Endodermal cell (in vitro differentiated cells): Measurements from ENCODE around the gene PRR12. TPM values are rescaled to one million over a fixed set of nuclear protein-coding genes. Genes with fewer than 3 reads are reported as not detected.

Experiments used
- DNase-seq: peaks from one replicate; pipeline ENCODE4 v3.0.0-alpha.2; 2017
- H3K27ac ChIP-seq: 2 replicates; pipeline ENCODE4 v1.5.1; 2013; ENCODE audit warnings: mild to moderate bottlenecking, low read depth, low read length, moderate library complexity
- H3K27me3 ChIP-seq: 2 replicates; pipeline ENCODE4 v1.6.1; 2013; ENCODE audit warnings: mild to moderate bottlenecking, low read length, moderate library complexity; ENCODE audit not compliant: insufficient read depth, control insufficient read depth, poor library complexity, severe bottlenecking
- H3K36me3 ChIP-seq: 2 replicates; pipeline ENCODE4 v1.7.0; 2013; ENCODE audit warnings: mild to moderate bottlenecking, low read length, moderate library complexity; ENCODE audit not compliant: control insufficient read depth, insufficient read depth
- H3K4me1 ChIP-seq: one replicate; pipeline ENCODE4 v1.7.0; 2013; ENCODE audit warnings: low read length; ENCODE audit not compliant: control insufficient read depth, insufficient read depth
- H3K4me3 ChIP-seq: 2 replicates; pipeline ENCODE4 v1.5.1; 2013; ENCODE audit warnings: mild to moderate bottlenecking, low read length, moderate library complexity
- H3K9ac ChIP-seq: 2 replicates; pipeline ENCODE4 v1.6.1; 2013; ENCODE audit warnings: mild to moderate bottlenecking, low read length, moderate library complexity; ENCODE audit not compliant: poor library complexity, severe bottlenecking; ENCODE audit errors: extremely low read depth
- H3K9me3 ChIP-seq: 2 replicates; pipeline ENCODE4 v1.6.1; 2013; ENCODE audit warnings: mild to moderate bottlenecking, low read length, moderate library complexity; ENCODE audit not compliant: control insufficient read depth
- H3K27ac Mint-ChIP-seq: 2 replicates; pipeline ENCODE4 v1.8.0; 2020; ENCODE audit warnings: mixed read lengths
- H3K27me3 Mint-ChIP-seq: 2 replicates; pipeline ENCODE4 v1.8.0; 2021; ENCODE audit warnings: mild to moderate bottlenecking, mixed read lengths; ENCODE audit not compliant: insufficient read depth
- H3K36me3 Mint-ChIP-seq: 2 replicates; pipeline ENCODE4 v1.8.0; 2020; ENCODE audit warnings: low read depth, mixed read lengths
- H3K4me1 Mint-ChIP-seq: 2 replicates; pipeline ENCODE4 v1.8.0; 2020; ENCODE audit warnings: mixed read lengths
- H3K4me3 Mint-ChIP-seq: 2 replicates; pipeline ENCODE4 v1.8.0; 2020; ENCODE audit warnings: mild to moderate bottlenecking, moderate library complexity, mixed read lengths
- H3K9me3 Mint-ChIP-seq: 2 replicates; pipeline ENCODE4 v1.8.0; 2020; ENCODE audit warnings: mild to moderate bottlenecking, mixed read lengths
- CTCF ChIP-seq: fragments of 200-600 bp; sonication (generic); conservative IDR thresholded peaks from 2 replicates; pipeline ENCODE4 v1.5.0; 2021; ENCODE audit warnings: antibody characterized with exemption, mild to moderate bottlenecking
- WGBS, 2 experiments: methylation state at CpG; one replicate each; pipeline versions ENCODE4 v1.1.5 to v1.1.7; 2013; ENCODE audit warnings: missing lambda C conversion rate in 2 of 2, mixed read lengths in 1 of 2; ENCODE audit not compliant: insufficient coverage in 1 of 2, insufficient read length in 1 of 2; 5-methylcytosine and 5-hydroxymethylcytosine counted together
- total RNA-seq, 2 donors: library from RNA; stranded (reverse); fragmentation: NEBNext Ultra II Directional in 1 of 2; extraction: Animal tissue kit (Norgen Biotek cat#: 25700) in 1 of 2; gene quantifications; 2 replicates in 1 of 2; 3 replicates in 1 of 2; pipeline ENCODE4 v1.2.1, GENCODE V29; 2021

Gene PRR12
- total RNA-seq, 2 donors from 2014 or later: 67.6 to 69.6 TPM

- H3K9me3 ChIP-seq: no peaks in the 10 kb centered on the region
- Mint-ChIP-seq H3K4me3 (no peak overlapping the region), H3K27me3 (no peaks in the 10 kb centered on the region), H3K36me3 (peaks cover 11% of the 10 kb centered on the region), H3K27ac (no peak overlapping the region), H3K9me3 (no peaks in the 10 kb centered on the region), H3K4me1 (peaks cover 14% of the 10 kb centered on the region)
- no peak for TF ChIP-seq CTCF
- no peaks in the 10 kb centered on the region for H3K27me3 ChIP-seq
- no peaks in the 10 kb centered on the region for H3K4me1 ChIP-seq
- no peak overlapping the region for H3K4me3 ChIP-seq
- no peak for DNase-seq
- peaks cover 10% of the 10 kb centered on the region for H3K36me3 ChIP-seq
- no peak overlapping the region for H3K27ac ChIP-seq
- WGBS, 2 experiments: 71 to 97% methylated on average over 4 to 5 of the region's 5 CpGs
- H3K9ac ChIP-seq: no peak overlapping the region
Observed at GRCh38 chr19:49589502-49589905, 1.5 kb upstream of the PRR12 start.

- Histone ChIP-seq H3K9me3 (no peaks in the 10 kb centered on the region), H3K36me3 (peaks cover 14% of the 10 kb centered on the region), H3K27ac (peak overlapping the region; percentile 71), H3K27me3 (no peaks in the 10 kb centered on the region), H3K4me1 (no peaks in the 10 kb centered on the region), H3K9ac (peak overlapping the region; percentile 90), H3K4me3 (peak overlapping the region; percentile 95)
- peaks cover 16% of the 10 kb centered on the region for H3K36me3 Mint-ChIP-seq
- H3K9me3 Mint-ChIP-seq: no peaks in the 10 kb centered on the region
- H3K4me3 Mint-ChIP-seq: peak overlapping the region; percentile 95
- DNase-seq: peak; percentile 100
- peak overlapping the region; percentile 95 for H3K27ac Mint-ChIP-seq
- H3K4me1 Mint-ChIP-seq: peaks cover 14% of the 10 kb centered on the region
- 0% methylated on average over 25 to 58 of the region's 58 CpGs for WGBS, 2 experiments
- TF ChIP-seq CTCF: peak; percentile 25
- no peaks in the 10 kb centered on the region for H3K27me3 Mint-ChIP-seq
Observed at GRCh38 chr19:49590071-49590970, 661 bp upstream of the PRR12 start.

- Histone ChIP-seq H3K36me3 (peaks cover 14% of the 10 kb centered on the region), H3K4me3 (peak overlapping the region; percentile 98), H3K9ac (peak overlapping the region; percentile 71), H3K27me3 (no peaks in the 10 kb centered on the region), H3K9me3 (no peaks in the 10 kb centered on the region), H3K27ac (peak overlapping the region; percentile 72), H3K4me1 (no peaks in the 10 kb centered on the region)
- Mint-ChIP-seq H3K4me1 (peaks cover 14% of the 10 kb centered on the region), H3K27me3 (no peaks in the 10 kb centered on the region), H3K36me3 (peaks cover 21% of the 10 kb centered on the region), H3K4me3 (peak overlapping the region; percentile 95), H3K27ac (peak overlapping the region; percentile 95), H3K9me3 (no peaks in the 10 kb centered on the region)
- 0 to 2% methylated on average over 21 to 48 of the region's 51 CpGs for WGBS, 2 experiments
- DNase-seq: peak; percentile 86
- TF ChIP-seq CTCF: no peak
Observed at GRCh38 chr19:49591731-49592485, 926 bp downstream of the PRR12 start.
